HG02852 (cell line): ENCODE data around the gene KRT7.

Source experiments
- ATAC-seq: cut with Tn5 transposase; IDR thresholded peaks from one replicate; pipeline ENCODE4 v1.9.1; 2021; ENCODE audit warnings: mild to moderate bottlenecking, moderate library complexity; ENCODE audit not compliant: unreplicated experiment

The KRT7 gene

GRCh38 chr12:52211716-52212585 is 21.1 kb upstream of the KRT7 start:
- no peak for ATAC-seq

GRCh38 chr12:52212701-52213563 is 20.1 kb upstream of the KRT7 start:
- no peak for ATAC-seq

- no peak for ATAC-seq
These were observed 19.3 kb upstream of the KRT7 start for GRCh38 chr12:52213564-52214420.

- ATAC-seq, result no peak
These were observed 18.6 kb upstream of the KRT7 start for GRCh38 chr12:52214421-52214802.

- no peak for ATAC-seq
These were observed 17.4 kb upstream of the KRT7 start for GRCh38 chr12:52215587-52216031.

DNA sequence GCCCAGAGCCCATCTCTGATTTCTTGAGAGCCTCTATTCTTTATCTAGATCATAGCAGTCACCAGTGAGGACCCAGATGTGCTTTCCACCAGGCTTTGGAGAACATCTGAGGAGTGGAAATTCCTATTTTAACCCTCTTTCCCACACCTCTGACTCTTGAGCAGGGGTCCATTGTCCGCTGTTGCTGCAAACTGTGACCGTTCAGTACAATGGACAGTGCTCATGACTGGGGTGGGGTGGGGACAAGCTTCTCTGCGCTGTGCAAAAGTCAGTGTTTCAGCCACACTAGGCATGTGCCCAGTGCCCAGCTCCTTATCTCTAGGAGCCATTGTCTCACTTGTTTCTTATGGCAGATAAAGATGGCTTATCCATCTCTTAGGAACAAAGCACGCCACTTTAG is 16.9 kb upstream of the KRT7 start:
- no peak for ATAC-seq

DNA sequence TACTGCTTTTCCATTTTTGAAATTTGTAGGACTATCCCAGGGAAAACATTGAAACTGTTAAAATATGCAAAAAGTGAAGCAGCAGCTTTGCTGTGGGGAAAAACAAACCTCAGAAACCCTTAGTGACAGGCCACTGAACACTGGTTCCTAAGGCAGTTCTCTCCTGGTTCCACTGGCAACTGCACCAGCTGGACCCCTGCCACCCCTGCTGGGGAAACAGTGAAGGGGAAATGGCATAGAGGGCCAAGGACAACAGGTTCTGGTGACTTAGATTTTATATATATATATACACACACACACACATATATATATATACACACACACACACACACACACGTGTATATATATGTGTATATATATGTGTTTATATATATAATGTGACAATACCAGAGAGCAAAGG is 16.2 kb upstream of the KRT7 start:
- ATAC-seq, result no peak

DNA sequence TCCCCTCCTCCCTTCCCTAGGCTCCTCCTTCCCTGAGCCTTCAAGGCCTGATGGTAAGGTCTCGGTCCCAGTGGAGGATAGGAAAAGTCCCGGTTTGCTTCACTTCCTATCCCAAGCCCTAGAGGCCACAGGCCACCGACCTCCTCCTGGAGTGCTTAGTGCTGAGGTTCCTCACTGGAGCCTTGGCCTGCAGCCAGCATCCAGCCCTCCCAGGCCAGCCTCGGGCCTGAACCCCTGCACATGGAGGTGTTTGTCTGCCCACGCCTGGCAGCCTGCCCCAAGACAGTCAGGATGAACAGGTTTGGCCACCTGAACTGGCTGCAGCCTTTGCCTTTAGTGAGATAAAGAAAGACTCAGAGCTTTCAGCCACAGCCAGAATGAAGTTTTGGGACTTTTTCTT is 15.8 kb upstream of the KRT7 start:
- ATAC-seq, result no peak

DNA sequence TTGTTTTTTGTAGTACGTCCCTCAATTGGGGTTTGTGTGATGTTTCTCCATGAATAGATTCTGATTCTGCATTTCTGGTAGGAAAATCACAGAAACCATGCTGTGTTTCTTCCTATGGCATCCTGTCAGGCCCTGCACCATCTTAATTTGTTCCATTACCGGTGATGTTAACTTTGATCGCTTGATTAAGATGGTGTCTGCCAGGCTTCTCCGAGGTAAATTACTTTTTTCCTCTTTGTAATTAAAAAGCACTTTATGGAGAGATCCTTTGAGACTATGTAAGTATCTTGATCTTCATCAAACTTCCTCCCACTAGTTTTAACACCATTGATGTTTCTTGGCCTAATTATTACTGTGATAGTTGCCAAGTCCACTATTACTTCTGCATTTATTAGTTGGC is 15.0 kb upstream of the KRT7 start:
- ATAC-seq, result no peak

DNA sequence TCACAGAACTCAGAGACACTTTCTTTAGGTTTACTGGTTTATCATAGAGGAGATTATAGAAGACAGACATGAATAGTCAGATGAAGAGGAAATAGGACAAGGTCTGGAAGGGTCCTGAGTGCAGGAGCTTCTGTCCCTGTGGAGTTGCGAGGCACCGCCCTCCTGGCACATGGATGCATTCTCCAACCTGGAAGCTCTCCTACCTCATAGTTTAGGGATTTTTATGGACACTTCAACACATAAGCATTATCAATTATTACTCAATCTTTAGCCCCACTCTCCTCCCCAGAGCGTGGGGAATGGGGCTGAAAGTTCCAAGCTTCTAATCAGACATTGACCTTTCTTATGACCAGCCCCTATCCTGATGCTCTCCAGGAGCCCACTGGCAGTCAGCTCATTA is 12.6 kb upstream of the KRT7 start:
- no peak for ATAC-seq

GRCh38 chr12:52221070-52221781 is 11.8 kb upstream of the KRT7 start:
- ATAC-seq, result no peak

- ATAC-seq, result no peak
These were observed 11.1 kb upstream of the KRT7 start for GRCh38 chr12:52221912-52222457.

- no peak for ATAC-seq
These were observed 10.4 kb upstream of the KRT7 start for GRCh38 chr12:52222692-52223091.

DNA sequence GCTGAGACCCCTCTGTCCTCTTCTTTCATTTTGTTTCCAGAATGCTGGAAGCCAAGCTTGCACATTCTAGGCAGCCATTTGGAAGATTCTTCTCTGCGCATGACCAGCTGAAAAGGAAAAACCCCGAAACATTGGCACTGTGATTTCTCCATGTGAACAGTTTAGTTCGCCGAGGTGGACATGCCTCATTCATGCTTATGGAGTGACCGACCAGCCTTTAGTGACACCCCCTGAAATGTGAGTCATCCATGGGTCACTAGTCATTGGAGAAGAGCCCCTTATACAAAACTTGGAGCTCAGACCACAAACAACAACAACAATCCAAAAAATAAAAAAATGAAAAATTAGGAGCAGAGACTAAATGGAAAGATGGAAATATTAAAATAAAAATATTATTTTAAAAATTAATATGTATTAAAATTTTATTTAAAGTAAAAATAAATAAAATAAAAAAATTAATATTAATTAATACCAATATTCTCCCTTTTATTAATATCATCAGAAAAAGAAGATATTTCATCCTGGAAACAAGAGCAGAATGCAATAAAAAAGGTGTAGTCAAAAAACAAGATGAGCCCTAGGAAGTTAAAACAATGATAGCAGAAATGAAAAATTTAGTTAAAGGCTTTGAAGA is 9.5 kb upstream of the KRT7 start:
- ATAC-seq, result no peak

- ATAC-seq, result no peak
These were observed 8.9 kb upstream of the KRT7 start for GRCh38 chr12:52224151-52224550.

- ATAC-seq, result no peak
These were observed 7.3 kb upstream of the KRT7 start for GRCh38 chr12:52225752-52226151.

- no peak for ATAC-seq
These were observed 6.6 kb upstream of the KRT7 start for GRCh38 chr12:52226446-52226845.

DNA sequence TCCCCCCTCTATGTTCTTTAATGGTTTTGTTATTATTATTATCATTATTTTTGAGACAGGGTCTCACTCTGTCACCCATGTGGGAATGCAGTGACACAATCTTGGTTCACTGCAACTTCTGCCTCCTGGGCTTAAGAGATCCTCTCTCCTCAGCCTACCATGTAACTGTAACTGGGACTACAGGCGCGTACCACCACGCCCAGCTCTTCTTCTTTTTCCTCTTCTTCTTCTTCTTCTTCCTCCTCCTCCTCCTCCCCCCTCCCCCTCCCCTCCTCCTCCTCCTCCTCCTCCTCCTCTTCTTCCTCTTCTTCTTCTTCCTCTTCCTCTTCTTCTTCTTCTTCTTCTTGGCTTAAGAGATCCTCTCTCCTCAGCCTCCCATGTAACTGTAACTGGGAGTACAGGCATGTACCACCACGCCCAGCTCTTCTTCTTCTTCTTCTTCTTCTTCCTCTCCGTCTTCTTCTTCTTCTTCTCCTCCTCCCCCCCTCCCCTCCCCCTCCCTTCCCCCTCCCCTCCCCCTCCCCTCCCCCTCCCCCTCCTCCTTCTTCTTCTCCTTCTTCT is 5.4 kb upstream of the KRT7 start:
- no peak for ATAC-seq

DNA sequence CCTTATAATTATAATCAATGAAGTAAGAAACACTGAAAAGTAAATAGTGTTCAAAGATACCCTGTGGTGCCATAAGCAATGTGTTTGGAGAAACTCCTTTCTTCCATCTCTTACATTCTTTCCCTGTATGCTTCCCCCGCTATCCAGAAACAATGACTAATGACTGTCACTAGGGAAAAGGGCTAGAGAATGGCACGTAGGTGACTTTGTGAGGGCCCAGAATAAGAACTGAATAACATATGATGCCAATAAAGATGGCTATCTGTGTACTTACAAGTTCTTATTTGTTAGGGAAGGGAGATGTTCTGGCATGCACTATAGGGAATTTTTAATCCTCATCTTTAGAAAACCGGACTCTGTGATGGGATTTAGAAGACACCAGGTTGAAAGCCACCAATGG is 4.7 kb upstream of the KRT7 start:
- ATAC-seq, result no peak
